Neural progenitor cell (in vitro differentiated cells): ENCODE data around the gene TTC4. TPM values are rescaled to one million over a fixed set of nuclear protein-coding genes. Genes with fewer than 3 reads are reported as not detected.

Source experiments
- DNase-seq: peaks from one replicate; pipeline ENCODE4 v3.0.0-alpha.2; 2016; ENCODE audit warnings: low spot score
- H2AFZ ChIP-seq: fragments of 200-600 bp; sonication (generic); replicated peaks from 2 replicates; pipeline ENCODE4 v1.6.1; 2016; ENCODE audit warnings: antibody characterized with exemption
- H3F3A ChIP-seq: fragments of 200-600 bp; sonication (generic); 2 replicates; pipeline ENCODE4 v1.6.1; 2016; ENCODE audit warnings: antibody characterized with exemption, low read depth
- H3K27ac ChIP-seq: fragments of 200-600 bp; sonication (generic); 2 replicates; pipeline ENCODE4 v1.5.1; 2016; ENCODE audit warnings: mild to moderate bottlenecking
- H3K27me3 ChIP-seq: fragments of 200-600 bp; sonication (generic); 2 replicates; pipeline ENCODE4 v1.6.1; 2016; ENCODE audit warnings: mild to moderate bottlenecking, moderate library complexity
- H3K36me3 ChIP-seq: fragments of 200-600 bp; sonication (generic); 2 replicates; pipeline ENCODE4 v1.5.1; 2016
- H3K4me1 ChIP-seq: fragments of 200-600 bp; sonication (generic); 2 replicates; pipeline ENCODE4 v1.6.1; 2016; ENCODE audit warnings: mixed run types
- H3K4me2 ChIP-seq: fragments of 200-600 bp; sonication (generic); 2 replicates; pipeline ENCODE4 v1.6.1; 2016
- H3K4me3 ChIP-seq: fragments of 200-600 bp; sonication (generic); 2 replicates; pipeline ENCODE4 v1.5.1; 2016
- H3K79me2 ChIP-seq: fragments of 200-600 bp; sonication (generic); 2 replicates; pipeline ENCODE4 v1.6.1; 2016; ENCODE audit warnings: low read depth
- H3K9ac ChIP-seq: fragments of 200-600 bp; sonication (generic); 2 replicates; pipeline ENCODE4 v1.6.1; 2016
- H3K9me3 ChIP-seq: fragments of 200-600 bp; sonication (generic); 2 replicates; pipeline ENCODE4 v1.5.1; 2016; ENCODE audit warnings: low read depth
- H4K20me1 ChIP-seq: fragments of 200-600 bp; sonication (generic); 2 replicates; pipeline ENCODE4 v1.6.1; 2016; ENCODE audit warnings: low read depth
- H3K27ac Mint-ChIP-seq: 3 replicates; pipeline ENCODE4 v1.8.0; 2021; ENCODE audit warnings: mixed read lengths
- H3K27me3 Mint-ChIP-seq: 2 replicates; pipeline ENCODE4 v1.8.0; 2022; ENCODE audit warnings: low read depth, mild to moderate bottlenecking, inconsistent platforms, moderate library complexity, mixed read lengths; ENCODE audit not compliant: insufficient read depth
- H3K36me3 Mint-ChIP-seq: 3 replicates; pipeline ENCODE4 v1.8.0; 2021; ENCODE audit warnings: mixed read lengths
- H3K4me1 Mint-ChIP-seq: 3 replicates; pipeline ENCODE4 v1.8.0; 2021; ENCODE audit warnings: mixed read lengths
- H3K4me3 Mint-ChIP-seq: 3 replicates; pipeline ENCODE4 v1.8.0; 2021; ENCODE audit warnings: mild to moderate bottlenecking, moderate library complexity, mixed read lengths
- H3K9me3 Mint-ChIP-seq: 3 replicates; pipeline ENCODE4 v1.8.0; 2020; ENCODE audit warnings: mixed read lengths
- EZH2 ChIP-seq: fragments of 200-600 bp; sonication (generic); IDR thresholded peaks from 2 replicates; pipeline ENCODE4 v1.6.1; 2017; ENCODE audit warnings: antibody characterized with exemption, mild to moderate bottlenecking, moderate library complexity
- EZH2phosphoT487 ChIP-seq: fragments of 200-600 bp; sonication (generic); IDR thresholded peaks from 2 replicates; pipeline ENCODE4 v1.6.1; 2017; ENCODE audit warnings: antibody characterized with exemption
- total RNA-seq: library from RNA; depleted of rRNA; stranded (reverse); fragments of >200 nt; gene quantifications from 2 replicates; pipeline ENCODE4 v1.2.3, GENCODE V29; 2015; ENCODE audit warnings: low replicate concordance
- TF ChIP-seq, protein P1 (sequence below): fragments of 200-600 bp; sonication (generic); IDR thresholded peaks from 2 replicates; pipeline ENCODE4 v1.5.1; 2017; ENCODE audit warnings: antibody characterized with exemption, mild to moderate bottlenecking

The TTC4 gene
- total RNA-seq, 1 donor from 2014 or later: 37.5 TPM

- Mint-ChIP-seq H3K4me1 (peaks cover 18% of the 10 kb centered on the region), H3K4me3 (no peak overlapping the region), H3K27ac (peak overlapping the region; percentile 1), H3K27me3 (peaks cover 9% of the 10 kb centered on the region), H3K9me3 (no peaks in the 10 kb centered on the region), H3K36me3 (no peaks in the 10 kb centered on the region)
- no peaks in the 10 kb centered on the region for H3F3A ChIP-seq
- no peaks in the 10 kb centered on the region for H3K9me3 ChIP-seq
- no peaks in the 10 kb centered on the region for H3K36me3 ChIP-seq
- no peaks in the 10 kb centered on the region for H3K79me2 ChIP-seq
- no peak for DNase-seq
- H2AFZ ChIP-seq: no peak overlapping the region
- no peak overlapping the region for H3K27ac ChIP-seq
- no peaks in the 10 kb centered on the region for H4K20me1 ChIP-seq
- no peaks in the 10 kb centered on the region for H3K27me3 ChIP-seq
- H3K4me3 ChIP-seq: no peak overlapping the region
- no peak for TF ChIP-seq EZH2
- no peak for TF ChIP-seq EZH2phosphoT487
- TF ChIP-seq, protein P1, sequence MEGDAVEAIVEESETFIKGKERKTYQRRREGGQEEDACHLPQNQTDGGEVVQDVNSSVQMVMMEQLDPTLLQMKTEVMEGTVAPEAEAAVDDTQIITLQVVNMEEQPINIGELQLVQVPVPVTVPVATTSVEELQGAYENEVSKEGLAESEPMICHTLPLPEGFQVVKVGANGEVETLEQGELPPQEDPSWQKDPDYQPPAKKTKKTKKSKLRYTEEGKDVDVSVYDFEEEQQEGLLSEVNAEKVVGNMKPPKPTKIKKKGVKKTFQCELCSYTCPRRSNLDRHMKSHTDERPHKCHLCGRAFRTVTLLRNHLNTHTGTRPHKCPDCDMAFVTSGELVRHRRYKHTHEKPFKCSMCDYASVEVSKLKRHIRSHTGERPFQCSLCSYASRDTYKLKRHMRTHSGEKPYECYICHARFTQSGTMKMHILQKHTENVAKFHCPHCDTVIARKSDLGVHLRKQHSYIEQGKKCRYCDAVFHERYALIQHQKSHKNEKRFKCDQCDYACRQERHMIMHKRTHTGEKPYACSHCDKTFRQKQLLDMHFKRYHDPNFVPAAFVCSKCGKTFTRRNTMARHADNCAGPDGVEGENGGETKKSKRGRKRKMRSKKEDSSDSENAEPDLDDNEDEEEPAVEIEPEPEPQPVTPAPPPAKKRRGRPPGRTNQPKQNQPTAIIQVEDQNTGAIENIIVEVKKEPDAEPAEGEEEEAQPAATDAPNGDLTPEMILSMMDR: no peak
- no peak overlapping the region for H3K4me2 ChIP-seq
- no peak overlapping the region for H3K9ac ChIP-seq
- peaks cover 4% of the 10 kb centered on the region for H3K4me1 ChIP-seq
Measured at GRCh38 chr1:54683453-54683852, 32.2 kb upstream of the TTC4 start.

- Mint-ChIP-seq H3K4me3 (no peak overlapping the region), H3K9me3 (no peaks in the 10 kb centered on the region), H3K27me3 (peaks cover 6% of the 10 kb centered on the region), H3K4me1 (peaks cover 14% of the 10 kb centered on the region), H3K27ac (no peak overlapping the region), H3K36me3 (no peaks in the 10 kb centered on the region)
- Histone ChIP-seq H3K36me3 (no peaks in the 10 kb centered on the region), H3K4me2 (no peak overlapping the region), H3K9me3 (no peaks in the 10 kb centered on the region), H3K9ac (no peak overlapping the region), H2AFZ (no peak overlapping the region), H3F3A (no peaks in the 10 kb centered on the region), H4K20me1 (no peaks in the 10 kb centered on the region), H3K4me3 (no peak overlapping the region), H3K27me3 (no peaks in the 10 kb centered on the region), H3K4me1 (no peaks in the 10 kb centered on the region), H3K27ac (no peak overlapping the region), H3K79me2 (no peaks in the 10 kb centered on the region)
- TF ChIP-seq EZH2: no peak
- TF ChIP-seq EZH2phosphoT487: no peak
- TF ChIP-seq, protein P1: no peak
- no peak for DNase-seq
Measured at GRCh38 chr1:54685335-54685905, 30.2 kb upstream of the TTC4 start.

GRCh38 chr1:54686155-54686554, 29.5 kb upstream of the TTC4 start:
- Histone ChIP-seq H3K9ac (no peak overlapping the region), H3F3A (no peaks in the 10 kb centered on the region), H2AFZ (no peak overlapping the region), H3K4me1 (no peaks in the 10 kb centered on the region), H3K4me2 (no peak overlapping the region), H3K27me3 (no peaks in the 10 kb centered on the region), H3K36me3 (no peaks in the 10 kb centered on the region), H3K79me2 (no peaks in the 10 kb centered on the region), H3K9me3 (no peaks in the 10 kb centered on the region), H3K4me3 (no peak overlapping the region), H4K20me1 (no peaks in the 10 kb centered on the region), H3K27ac (no peak overlapping the region)
- no peak for DNase-seq
- H3K36me3 Mint-ChIP-seq: no peaks in the 10 kb centered on the region
- peaks cover 6% of the 10 kb centered on the region for H3K27me3 Mint-ChIP-seq
- H3K9me3 Mint-ChIP-seq: no peaks in the 10 kb centered on the region
- TF ChIP-seq EZH2phosphoT487 (no peak), EZH2 (no peak)
- TF ChIP-seq, protein P1: no peak
- no peak overlapping the region for H3K4me3 Mint-ChIP-seq
- H3K27ac Mint-ChIP-seq: no peak overlapping the region
- peaks cover 10% of the 10 kb centered on the region for H3K4me1 Mint-ChIP-seq
